Epithelial cell of proximal tubule (primary cell): ENCODE results near the gene MED12L. TPM values are rescaled to one million over a fixed set of nuclear protein-coding genes. Genes with fewer than 3 reads are reported as not detected.

Source experiments
- DNase-seq: peaks from one replicate; pipeline ENCODE4 v3.0.0-alpha.2; 2011; ENCODE audit warnings: low read depth
- H3K4me3 ChIP-seq: 2 replicates; pipeline ENCODE4 v1.5.1; 2011; ENCODE audit warnings: low read depth, mild to moderate bottlenecking, low read length
- total RNA-seq: library from RNA; depleted of rRNA; stranded (reverse); fragments of >200 nt; gene quantifications from 2 replicates; pipeline ENCODE4 v1.2.3, GENCODE V29; 2015
- TF ChIP-seq, protein P1 (sequence below): conservative IDR thresholded peaks from 2 replicates; pipeline ENCODE4 v1.5.1; 2012; ENCODE audit warnings: low read depth, mild to moderate bottlenecking, low read length

MED12L gene
- total RNA-seq, 1 donor from 2014 or later, result 0.12 TPM

DNA sequence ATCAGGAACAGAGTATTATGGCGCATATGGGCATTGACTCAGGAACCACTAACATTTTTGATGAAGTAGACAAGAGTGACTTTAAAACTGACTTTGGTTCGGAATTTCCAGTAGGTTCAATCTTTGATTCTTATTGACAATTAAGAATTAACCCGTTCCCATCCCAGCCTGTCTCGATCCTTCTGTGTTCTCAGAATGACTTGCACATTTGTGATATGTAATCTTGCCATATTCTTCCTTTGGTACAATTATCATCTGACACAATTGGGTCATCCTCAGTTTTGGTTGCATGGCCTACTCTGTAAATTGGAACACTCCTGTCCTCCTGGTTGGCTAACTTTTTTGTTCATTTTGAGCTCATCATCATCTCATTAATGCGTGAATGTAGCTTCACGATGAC is 107.1 kb downstream of the MED12L start:
- DNase-seq, result no peak
- H3K4me3 ChIP-seq, result no peak overlapping the region
- TF ChIP-seq, protein P1, sequence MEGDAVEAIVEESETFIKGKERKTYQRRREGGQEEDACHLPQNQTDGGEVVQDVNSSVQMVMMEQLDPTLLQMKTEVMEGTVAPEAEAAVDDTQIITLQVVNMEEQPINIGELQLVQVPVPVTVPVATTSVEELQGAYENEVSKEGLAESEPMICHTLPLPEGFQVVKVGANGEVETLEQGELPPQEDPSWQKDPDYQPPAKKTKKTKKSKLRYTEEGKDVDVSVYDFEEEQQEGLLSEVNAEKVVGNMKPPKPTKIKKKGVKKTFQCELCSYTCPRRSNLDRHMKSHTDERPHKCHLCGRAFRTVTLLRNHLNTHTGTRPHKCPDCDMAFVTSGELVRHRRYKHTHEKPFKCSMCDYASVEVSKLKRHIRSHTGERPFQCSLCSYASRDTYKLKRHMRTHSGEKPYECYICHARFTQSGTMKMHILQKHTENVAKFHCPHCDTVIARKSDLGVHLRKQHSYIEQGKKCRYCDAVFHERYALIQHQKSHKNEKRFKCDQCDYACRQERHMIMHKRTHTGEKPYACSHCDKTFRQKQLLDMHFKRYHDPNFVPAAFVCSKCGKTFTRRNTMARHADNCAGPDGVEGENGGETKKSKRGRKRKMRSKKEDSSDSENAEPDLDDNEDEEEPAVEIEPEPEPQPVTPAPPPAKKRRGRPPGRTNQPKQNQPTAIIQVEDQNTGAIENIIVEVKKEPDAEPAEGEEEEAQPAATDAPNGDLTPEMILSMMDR, result no peak

DNA sequence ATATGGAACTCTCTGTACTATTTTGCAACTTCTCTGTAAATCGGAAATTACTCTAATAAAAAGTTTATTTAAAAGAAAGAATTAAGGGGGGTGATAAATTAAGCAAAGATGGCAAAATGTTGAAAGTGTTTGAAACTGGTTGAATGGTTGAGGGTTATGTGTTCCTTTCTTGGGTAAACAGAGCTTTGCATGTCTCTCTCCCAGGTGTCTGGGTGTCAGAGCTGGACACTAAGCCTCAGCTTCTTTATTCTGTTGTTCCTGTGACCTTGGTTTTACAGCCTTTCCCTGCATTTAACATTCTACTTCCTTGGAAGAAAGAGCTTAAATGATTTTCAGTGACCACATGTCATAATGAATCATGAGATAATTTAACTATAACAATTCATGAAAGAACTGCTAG is 110.4 kb downstream of the MED12L start:
- no peak overlapping the region for H3K4me3 ChIP-seq
- DNase-seq, result no peak
- TF ChIP-seq, protein P1, result no peak

DNA sequence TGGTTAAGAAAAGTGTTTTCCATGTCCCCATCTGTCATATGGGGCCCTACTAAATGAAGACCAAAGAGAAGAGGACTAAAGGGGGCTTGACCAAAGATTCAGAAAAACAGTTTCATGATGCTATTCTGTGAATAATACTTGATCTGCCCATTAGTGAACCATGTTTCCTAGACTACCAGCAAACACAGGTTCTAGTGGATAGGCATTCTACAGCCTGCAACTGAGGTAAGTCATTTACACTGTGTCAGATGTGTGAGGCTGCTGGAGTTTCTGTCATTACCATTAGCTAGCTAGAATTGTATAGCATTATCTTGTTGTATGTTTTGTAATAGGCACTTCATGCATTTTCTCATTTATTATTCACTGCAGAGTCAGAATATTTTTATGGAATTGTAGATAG is 111.0 kb downstream of the MED12L start:
- no peak for DNase-seq
- TF ChIP-seq, protein P1, result no peak
- no peak overlapping the region for H3K4me3 ChIP-seq

- H3K4me3 ChIP-seq, result no peak overlapping the region
- TF ChIP-seq, protein P1, result no peak
- no peak for DNase-seq
These were observed 111.8 kb downstream of the MED12L start for GRCh38 chr3:151197228-151197627.

DNA sequence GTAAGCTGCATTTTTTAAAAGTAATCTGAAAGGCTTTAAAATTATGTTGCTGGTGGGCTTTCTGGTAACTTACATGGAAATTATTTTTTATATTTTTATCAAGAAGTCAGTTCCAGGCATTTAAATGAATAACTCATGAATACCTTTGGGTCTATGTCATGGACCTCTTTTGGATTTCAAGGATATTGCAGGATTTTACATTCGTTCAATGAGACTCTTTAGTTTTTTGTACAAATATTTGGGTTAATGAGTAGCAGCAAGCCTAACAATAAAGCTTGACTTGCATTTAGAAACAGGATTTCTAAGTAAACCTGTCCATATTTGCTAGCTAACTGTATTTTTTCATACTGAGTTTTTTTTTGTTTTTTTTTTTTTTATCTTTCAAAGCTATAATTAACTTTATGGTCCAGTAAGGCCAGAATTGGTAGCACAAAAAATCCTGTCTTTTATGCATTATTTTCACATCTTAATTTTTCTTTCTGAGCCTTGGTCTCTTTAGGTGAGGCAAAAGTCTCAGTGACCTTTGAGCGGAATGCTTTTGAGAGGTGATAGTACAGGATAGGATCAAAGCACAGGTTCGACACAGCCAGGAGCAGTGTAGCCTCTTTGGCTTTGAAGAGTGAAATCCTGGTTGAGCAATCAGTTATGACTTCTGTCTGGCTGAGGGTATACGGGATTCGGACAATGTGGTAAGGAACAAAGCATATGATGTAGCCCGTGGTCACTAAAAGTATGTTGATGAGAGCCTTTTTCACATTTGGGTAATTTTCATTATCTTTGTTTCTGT is 112.7 kb downstream of the MED12L start:
- TF ChIP-seq, protein P1, result no peak
- H3K4me3 ChIP-seq, result no peak overlapping the region
- no peak for DNase-seq

DNA sequence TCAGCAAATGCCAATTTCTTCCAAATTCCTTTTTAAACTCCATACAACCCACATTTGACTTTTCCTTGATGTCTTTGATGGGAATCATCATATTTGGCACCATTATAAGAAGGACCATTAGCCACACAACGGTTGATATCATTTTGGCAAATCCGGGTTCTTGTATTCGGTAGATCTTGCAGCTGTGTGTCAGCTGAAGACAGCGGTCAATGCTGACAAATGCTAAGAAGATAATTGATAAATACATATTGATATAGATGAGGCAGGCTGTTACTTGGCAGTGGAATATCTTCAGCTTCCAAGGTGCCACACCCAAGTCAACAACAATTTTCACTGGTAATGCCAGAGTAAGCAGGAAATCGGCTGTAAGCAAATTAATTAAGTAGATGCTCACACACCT is 113.4 kb downstream of the MED12L start:
- TF ChIP-seq, protein P1, result no peak
- no peak overlapping the region for H3K4me3 ChIP-seq
- DNase-seq, result no peak
